ENCODE measurements around the gene OPA1.

The OPA1 gene

DNA sequence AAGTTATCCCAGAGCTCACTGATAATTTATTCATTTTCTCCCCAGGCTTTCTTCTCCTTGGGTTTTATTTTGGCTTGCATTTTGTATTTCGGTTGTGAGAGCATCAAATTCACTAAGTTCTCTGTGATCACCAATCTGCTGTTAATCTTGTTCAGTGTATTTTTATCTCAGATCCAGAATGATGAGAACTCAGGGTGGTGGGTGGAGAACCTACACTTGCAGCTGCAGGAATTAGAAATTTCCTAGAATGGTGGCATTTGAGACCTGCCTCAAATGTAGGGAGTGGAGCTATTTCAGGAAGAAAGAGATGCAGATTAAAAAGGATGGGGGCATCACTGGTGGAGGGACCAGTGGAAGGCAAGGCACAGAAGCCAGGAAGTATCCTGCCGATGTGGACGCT, 129.6 kb downstream of the OPA1 start:
- TF ChIP-seq, protein P1, sequence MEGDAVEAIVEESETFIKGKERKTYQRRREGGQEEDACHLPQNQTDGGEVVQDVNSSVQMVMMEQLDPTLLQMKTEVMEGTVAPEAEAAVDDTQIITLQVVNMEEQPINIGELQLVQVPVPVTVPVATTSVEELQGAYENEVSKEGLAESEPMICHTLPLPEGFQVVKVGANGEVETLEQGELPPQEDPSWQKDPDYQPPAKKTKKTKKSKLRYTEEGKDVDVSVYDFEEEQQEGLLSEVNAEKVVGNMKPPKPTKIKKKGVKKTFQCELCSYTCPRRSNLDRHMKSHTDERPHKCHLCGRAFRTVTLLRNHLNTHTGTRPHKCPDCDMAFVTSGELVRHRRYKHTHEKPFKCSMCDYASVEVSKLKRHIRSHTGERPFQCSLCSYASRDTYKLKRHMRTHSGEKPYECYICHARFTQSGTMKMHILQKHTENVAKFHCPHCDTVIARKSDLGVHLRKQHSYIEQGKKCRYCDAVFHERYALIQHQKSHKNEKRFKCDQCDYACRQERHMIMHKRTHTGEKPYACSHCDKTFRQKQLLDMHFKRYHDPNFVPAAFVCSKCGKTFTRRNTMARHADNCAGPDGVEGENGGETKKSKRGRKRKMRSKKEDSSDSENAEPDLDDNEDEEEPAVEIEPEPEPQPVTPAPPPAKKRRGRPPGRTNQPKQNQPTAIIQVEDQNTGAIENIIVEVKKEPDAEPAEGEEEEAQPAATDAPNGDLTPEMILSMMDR (IDR thresholded peaks at IDR 0.05; ENCODE audit: low read length, missing control alignments) = no peak
- no peak for DNase-seq (ENCODE audit: low read depth)

DNA sequence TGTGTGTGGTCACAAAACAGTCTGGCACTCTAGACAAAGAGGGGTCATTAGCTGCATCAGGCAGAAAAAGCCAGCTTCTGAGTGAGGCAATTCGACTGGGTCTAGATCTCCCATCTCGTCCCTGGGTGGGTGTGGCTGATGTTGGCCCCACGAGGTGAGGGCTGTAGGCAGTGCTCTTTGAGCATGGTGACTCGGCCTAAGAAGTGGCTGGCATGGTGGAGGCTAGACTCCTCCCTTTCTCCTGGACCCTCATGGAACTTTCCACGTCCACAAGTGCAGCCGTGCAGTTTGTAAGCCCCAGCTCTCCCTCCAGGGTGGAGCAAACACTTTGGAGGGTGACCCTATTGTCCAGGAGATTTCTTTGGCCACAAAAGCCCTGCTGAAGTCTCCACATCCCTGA, 134.1 kb downstream of the OPA1 start:
- TF ChIP-seq, protein P1 (IDR thresholded peaks at IDR 0.05; ENCODE audit: low read length, missing control alignments) = no peak
- no peak overlapping the region for H3K4me3 ChIP-seq (replicated peaks; ENCODE audit: low read depth, low read length)
- no peak for DNase-seq (ENCODE audit: low read depth)

More for the DNA sequence above, 129.6 kb downstream of the OPA1 start:
- H3K4me3 ChIP-seq (replicated peaks; ENCODE audit: low read depth, low read length) = no peak overlapping the region

DNA sequence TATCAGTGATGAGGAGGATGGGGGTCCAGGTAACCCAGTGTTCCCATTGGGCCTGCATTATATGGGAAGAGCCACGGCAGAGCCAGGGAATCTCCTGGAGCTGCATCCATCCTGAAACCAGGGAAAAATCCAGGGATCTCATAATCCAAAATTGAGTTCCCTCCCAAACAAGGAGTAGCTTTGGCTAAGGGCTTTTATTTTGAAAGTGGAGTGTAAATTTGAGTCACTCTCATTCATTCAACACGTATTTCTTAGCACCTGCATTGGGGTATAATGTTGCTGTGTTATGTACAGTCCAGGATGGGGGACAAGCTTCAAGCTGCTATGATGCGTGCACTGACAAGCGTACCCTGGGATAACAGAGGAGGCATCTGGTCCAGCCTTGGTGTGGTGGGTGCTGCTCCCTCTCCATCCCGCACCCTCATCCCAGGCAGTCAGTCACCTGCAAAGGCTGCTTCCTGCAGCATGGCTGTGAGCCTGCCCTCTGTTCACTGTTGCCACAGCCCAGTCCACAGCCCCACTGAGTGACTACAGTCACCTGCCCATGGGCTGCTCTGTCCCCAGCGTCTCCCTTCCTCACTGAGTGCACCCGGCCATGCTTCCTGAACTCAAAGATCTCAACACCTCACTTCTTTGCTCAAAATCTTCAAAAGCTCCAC, 135.6 kb downstream of the OPA1 start:
- DNase-seq (ENCODE audit: low read depth) = no peak
- no peak overlapping the region for H3K4me3 ChIP-seq (replicated peaks; ENCODE audit: low read depth, low read length)
- TF ChIP-seq, protein P1 (IDR thresholded peaks at IDR 0.05; ENCODE audit: low read length, missing control alignments) = no peak

DNA sequence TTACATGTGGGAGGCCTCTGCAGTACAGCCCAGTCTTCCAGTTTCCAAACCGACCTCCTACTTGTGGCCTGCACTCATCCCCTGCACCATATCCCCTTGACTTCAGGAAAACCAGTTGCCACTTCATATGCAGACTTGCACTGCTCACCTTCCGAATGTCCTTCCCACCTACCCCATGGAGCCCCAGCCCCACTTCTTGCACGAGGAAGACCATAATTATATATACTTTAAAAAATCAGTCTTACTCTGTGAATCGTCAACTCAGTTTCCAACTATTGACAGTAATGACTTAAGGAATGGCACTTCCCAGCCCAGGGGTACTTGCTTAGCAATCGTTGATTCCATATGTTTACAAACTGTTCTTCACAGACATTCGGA, 136.1 kb downstream of the OPA1 start:
- no peak overlapping the region for H3K4me3 ChIP-seq (replicated peaks; ENCODE audit: low read depth, low read length)
- TF ChIP-seq, protein P1 (IDR thresholded peaks at IDR 0.05; ENCODE audit: low read length, missing control alignments) = no peak
- DNase-seq (ENCODE audit: low read depth) = no peak

DNA sequence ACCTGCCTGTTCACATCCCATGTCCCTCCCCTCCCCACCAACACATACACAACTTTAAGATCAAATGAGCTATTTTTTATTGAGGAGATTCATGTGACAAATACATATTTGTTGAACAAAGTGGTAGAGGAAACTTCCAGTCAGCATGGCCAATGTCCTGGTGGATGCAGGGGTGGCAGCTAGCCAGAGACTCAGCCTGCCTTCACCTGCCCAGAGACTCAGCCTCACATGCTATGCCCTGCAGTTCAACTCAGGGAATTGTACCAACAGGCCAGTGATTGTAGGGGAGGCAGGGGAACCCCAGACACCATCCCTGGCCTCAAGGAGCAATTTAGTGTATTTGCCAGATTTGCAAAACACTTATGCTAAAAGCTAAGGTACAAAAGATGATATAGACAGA, 136.6 kb downstream of the OPA1 start:
- TF ChIP-seq, protein P1 (IDR thresholded peaks at IDR 0.05; ENCODE audit: low read length, missing control alignments) = no peak
- H3K4me3 ChIP-seq (replicated peaks; ENCODE audit: low read depth, low read length) = no peak overlapping the region
- DNase-seq (ENCODE audit: low read depth) = no peak

DNA sequence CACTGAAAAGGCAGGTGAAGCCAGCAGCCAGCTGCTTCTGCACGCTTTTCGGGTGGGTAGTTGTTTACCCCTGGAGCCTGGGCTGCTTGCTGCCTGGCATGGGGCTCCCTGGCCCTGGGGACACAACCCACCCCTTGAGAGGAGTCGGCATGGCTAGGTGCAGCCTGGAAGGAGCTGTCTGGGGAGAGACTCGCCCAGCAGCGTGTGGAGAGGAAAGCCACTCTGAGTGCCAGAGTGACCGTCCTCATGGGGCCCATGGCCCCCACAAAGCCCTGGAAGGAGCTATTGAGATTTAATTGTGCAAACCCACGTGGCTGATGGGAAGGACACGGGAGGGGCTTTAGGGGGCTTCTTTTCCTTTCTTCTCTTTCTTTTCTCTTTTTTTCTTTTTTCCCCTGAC, 137.5 kb downstream of the OPA1 start:
- H3K4me3 ChIP-seq (replicated peaks; ENCODE audit: low read depth, low read length) = no peak overlapping the region
- no peak for DNase-seq (ENCODE audit: low read depth)
- TF ChIP-seq, protein P1 (IDR thresholded peaks at IDR 0.05; ENCODE audit: low read length, missing control alignments) = no peak

DNA sequence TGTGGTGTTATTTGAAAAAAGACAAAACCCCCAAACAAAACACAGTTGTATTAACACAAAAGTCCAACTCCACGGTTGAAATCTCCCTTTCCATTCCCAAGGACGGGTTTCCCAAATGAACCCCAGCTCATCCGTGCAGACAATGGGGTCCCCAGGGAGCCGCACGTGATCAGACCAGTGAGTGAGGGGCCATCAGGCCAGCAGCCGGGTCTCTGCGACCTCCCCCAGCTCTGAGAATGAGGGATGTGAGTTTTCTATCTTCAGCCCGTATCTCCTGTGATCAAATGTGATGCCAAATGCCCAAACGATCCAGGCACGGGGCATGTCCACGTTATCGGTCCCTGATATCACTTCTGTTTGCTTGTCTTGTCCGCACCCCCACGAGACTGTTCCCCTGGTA, 138.0 kb downstream of the OPA1 start:
- no peak overlapping the region for H3K4me3 ChIP-seq (replicated peaks; ENCODE audit: low read depth, low read length)
- TF ChIP-seq, protein P1 (IDR thresholded peaks at IDR 0.05; ENCODE audit: low read length, missing control alignments) = no peak
- DNase-seq (ENCODE audit: low read depth) = no peak

All from fibroblast of pulmonary artery (primary cell).